NB4 (cell line): ENCODE measurements around the gene DMC1.

Experiments
- CTCF ChIP-seq: IDR thresholded peaks from one replicate; pipeline ENCODE4 v1.5.1; 2012; ENCODE audit warnings: low read depth, low read length
- MAX ChIP-seq: IDR thresholded peaks from 2 replicates; pipeline ENCODE4 v1.6.1; 2011; ENCODE audit warnings: low read depth, low read length
- MYC ChIP-seq: IDR thresholded peaks from 2 replicates; pipeline ENCODE4 v1.6.1; 2011; ENCODE audit warnings: low read depth, low read length
- POLR2A ChIP-seq: IDR thresholded peaks from 2 replicates; pipeline ENCODE4 v1.6.1; 2011; ENCODE audit warnings: mild to moderate bottlenecking; ENCODE audit not compliant: insufficient read length; ENCODE audit errors: extremely low read depth

GRCh38 chr22:38487946-38488345 is 82.0 kb downstream of the DMC1 start:
- no peak for TF ChIP-seq CTCF
- TF ChIP-seq POLR2A, result no peak
- TF ChIP-seq MAX, result no peak
- TF ChIP-seq MYC, result no peak
